Neural progenitor cell (in vitro differentiated cells): ENCODE results near the gene VPS13D. TPM values are rescaled to one million over a fixed set of nuclear protein-coding genes. Genes with fewer than 3 reads are reported as not detected.

ENCODE experiments used
- DNase-seq: peaks from one replicate; pipeline ENCODE4 v3.0.0-alpha.2; 2016; ENCODE audit warnings: low spot score
- H2AFZ ChIP-seq: fragments of 200-600 bp; sonication (generic); replicated peaks from 2 replicates; pipeline ENCODE4 v1.6.1; 2016; ENCODE audit warnings: antibody characterized with exemption
- H3F3A ChIP-seq: fragments of 200-600 bp; sonication (generic); 2 replicates; pipeline ENCODE4 v1.6.1; 2016; ENCODE audit warnings: antibody characterized with exemption, low read depth
- H3K27ac ChIP-seq: fragments of 200-600 bp; sonication (generic); 2 replicates; pipeline ENCODE4 v1.5.1; 2016; ENCODE audit warnings: mild to moderate bottlenecking
- H3K27me3 ChIP-seq: fragments of 200-600 bp; sonication (generic); 2 replicates; pipeline ENCODE4 v1.6.1; 2016; ENCODE audit warnings: mild to moderate bottlenecking, moderate library complexity
- H3K36me3 ChIP-seq: fragments of 200-600 bp; sonication (generic); 2 replicates; pipeline ENCODE4 v1.5.1; 2016
- H3K4me1 ChIP-seq: fragments of 200-600 bp; sonication (generic); 2 replicates; pipeline ENCODE4 v1.6.1; 2016; ENCODE audit warnings: mixed run types
- H3K4me2 ChIP-seq: fragments of 200-600 bp; sonication (generic); 2 replicates; pipeline ENCODE4 v1.6.1; 2016
- H3K4me3 ChIP-seq: fragments of 200-600 bp; sonication (generic); 2 replicates; pipeline ENCODE4 v1.5.1; 2016
- H3K79me2 ChIP-seq: fragments of 200-600 bp; sonication (generic); 2 replicates; pipeline ENCODE4 v1.6.1; 2016; ENCODE audit warnings: low read depth
- H3K9ac ChIP-seq: fragments of 200-600 bp; sonication (generic); 2 replicates; pipeline ENCODE4 v1.6.1; 2016
- H3K9me3 ChIP-seq: fragments of 200-600 bp; sonication (generic); 2 replicates; pipeline ENCODE4 v1.5.1; 2016; ENCODE audit warnings: low read depth
- H4K20me1 ChIP-seq: fragments of 200-600 bp; sonication (generic); 2 replicates; pipeline ENCODE4 v1.6.1; 2016; ENCODE audit warnings: low read depth
- H3K27ac Mint-ChIP-seq: 3 replicates; pipeline ENCODE4 v1.8.0; 2021; ENCODE audit warnings: mixed read lengths
- H3K27me3 Mint-ChIP-seq: 2 replicates; pipeline ENCODE4 v1.8.0; 2022; ENCODE audit warnings: low read depth, mild to moderate bottlenecking, inconsistent platforms, moderate library complexity, mixed read lengths; ENCODE audit not compliant: insufficient read depth
- H3K36me3 Mint-ChIP-seq: 3 replicates; pipeline ENCODE4 v1.8.0; 2021; ENCODE audit warnings: mixed read lengths
- H3K4me1 Mint-ChIP-seq: 3 replicates; pipeline ENCODE4 v1.8.0; 2021; ENCODE audit warnings: mixed read lengths
- H3K4me3 Mint-ChIP-seq: 3 replicates; pipeline ENCODE4 v1.8.0; 2021; ENCODE audit warnings: mild to moderate bottlenecking, moderate library complexity, mixed read lengths
- H3K9me3 Mint-ChIP-seq: 3 replicates; pipeline ENCODE4 v1.8.0; 2020; ENCODE audit warnings: mixed read lengths
- CTCF ChIP-seq: fragments of 200-600 bp; sonication (generic); IDR thresholded peaks from 2 replicates; pipeline ENCODE4 v1.5.1; 2017; ENCODE audit warnings: antibody characterized with exemption, mild to moderate bottlenecking
- EZH2 ChIP-seq: fragments of 200-600 bp; sonication (generic); IDR thresholded peaks from 2 replicates; pipeline ENCODE4 v1.6.1; 2017; ENCODE audit warnings: antibody characterized with exemption, mild to moderate bottlenecking, moderate library complexity
- EZH2phosphoT487 ChIP-seq: fragments of 200-600 bp; sonication (generic); IDR thresholded peaks from 2 replicates; pipeline ENCODE4 v1.6.1; 2017; ENCODE audit warnings: antibody characterized with exemption
- total RNA-seq: library from RNA; depleted of rRNA; stranded (reverse); fragments of >200 nt; gene quantifications from 2 replicates; pipeline ENCODE4 v1.2.3, GENCODE V29; 2015; ENCODE audit warnings: low replicate concordance

The VPS13D gene
- total RNA-seq, 1 donor from 2014 or later = 16.4 TPM

- H3F3A ChIP-seq = peaks cover 5% of the 10 kb centered on the region
- no peak overlapping the region for H3K4me3 Mint-ChIP-seq
- no peaks in the 10 kb centered on the region for H3K27me3 ChIP-seq
- peaks cover 12% of the 10 kb centered on the region for H3K9me3 ChIP-seq
- H3K36me3 Mint-ChIP-seq = peaks cover 24% of the 10 kb centered on the region
- H3K4me1 ChIP-seq = peaks cover 14% of the 10 kb centered on the region
- H3K4me3 ChIP-seq = no peak overlapping the region
- H3K79me2 ChIP-seq = no peaks in the 10 kb centered on the region
- H3K36me3 ChIP-seq = peaks cover 14% of the 10 kb centered on the region
- no peak overlapping the region for H3K27ac ChIP-seq
- H3K4me2 ChIP-seq = no peak overlapping the region
- H3K9me3 Mint-ChIP-seq = peaks cover 8% of the 10 kb centered on the region
- TF ChIP-seq EZH2phosphoT487 (no peak), EZH2 (no peak), CTCF (no peak)
- DNase-seq = no peak
- H3K27ac Mint-ChIP-seq = no peak overlapping the region
- H3K27me3 Mint-ChIP-seq = no peaks in the 10 kb centered on the region
- no peak overlapping the region for H3K9ac ChIP-seq
- H4K20me1 ChIP-seq = no peaks in the 10 kb centered on the region
- no peak overlapping the region for H2AFZ ChIP-seq
- no peaks in the 10 kb centered on the region for H3K4me1 Mint-ChIP-seq
Measured at GRCh38 chr1:12411747-12412146, 181.9 kb downstream of the VPS13D start.

DNA sequence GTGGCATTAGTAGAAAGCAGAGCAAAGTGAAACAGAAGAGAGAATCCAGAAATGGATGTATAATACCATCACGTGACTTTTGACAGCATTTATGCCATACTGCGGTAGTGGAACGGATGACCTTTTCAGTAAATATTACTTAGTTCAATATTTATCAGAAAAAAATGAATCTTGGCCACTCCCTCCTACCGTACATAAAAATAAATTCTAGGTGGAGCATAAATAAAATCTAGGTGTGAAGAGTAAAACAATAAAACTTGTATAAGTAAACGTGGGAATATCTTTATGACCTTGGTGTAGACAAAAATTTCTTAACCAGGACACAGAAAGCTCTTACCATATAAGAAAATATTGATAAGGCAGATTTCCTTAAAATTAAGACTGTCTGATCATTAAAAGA lies 182.6 kb downstream of the VPS13D start:
- Mint-ChIP-seq H3K27ac (no peak overlapping the region), H3K4me3 (no peak overlapping the region), H3K36me3 (peaks cover 30% of the 10 kb centered on the region), H3K9me3 (peaks cover 8% of the 10 kb centered on the region), H3K27me3 (no peaks in the 10 kb centered on the region), H3K4me1 (no peaks in the 10 kb centered on the region)
- no peaks in the 10 kb centered on the region for H3F3A ChIP-seq
- no peak overlapping the region for H3K27ac ChIP-seq
- DNase-seq = no peak
- H3K27me3 ChIP-seq = no peaks in the 10 kb centered on the region
- H3K4me1 ChIP-seq = peaks cover 7% of the 10 kb centered on the region
- peaks cover 12% of the 10 kb centered on the region for H3K9me3 ChIP-seq
- H3K4me3 ChIP-seq = no peak overlapping the region
- no peak overlapping the region for H2AFZ ChIP-seq
- H3K4me2 ChIP-seq = no peak overlapping the region
- H3K9ac ChIP-seq = no peak overlapping the region
- no peak for TF ChIP-seq EZH2
- TF ChIP-seq CTCF = no peak
- TF ChIP-seq EZH2phosphoT487 = no peak
- no peaks in the 10 kb centered on the region for H3K79me2 ChIP-seq
- H4K20me1 ChIP-seq = no peaks in the 10 kb centered on the region
- peaks cover 14% of the 10 kb centered on the region for H3K36me3 ChIP-seq

- Histone ChIP-seq H2AFZ (no peak overlapping the region), H3F3A (no peaks in the 10 kb centered on the region), H3K4me2 (no peak overlapping the region), H3K4me3 (no peak overlapping the region), H3K27ac (no peak overlapping the region), H3K9ac (no peak overlapping the region), H3K4me1 (no peaks in the 10 kb centered on the region), H3K9me3 (peaks cover 12% of the 10 kb centered on the region), H3K27me3 (no peaks in the 10 kb centered on the region), H3K79me2 (no peaks in the 10 kb centered on the region), H3K36me3 (peaks cover 14% of the 10 kb centered on the region), H4K20me1 (no peaks in the 10 kb centered on the region)
- Mint-ChIP-seq H3K4me1 (peaks cover 5% of the 10 kb centered on the region), H3K36me3 (peaks cover 32% of the 10 kb centered on the region), H3K27ac (no peak overlapping the region), H3K27me3 (no peaks in the 10 kb centered on the region), H3K9me3 (peaks cover 8% of the 10 kb centered on the region), H3K4me3 (no peak overlapping the region)
- no peak for TF ChIP-seq EZH2
- no peak for TF ChIP-seq EZH2phosphoT487
- TF ChIP-seq CTCF = no peak
- no peak for DNase-seq
Measured at GRCh38 chr1:12413664-12414410, 184.0 kb downstream of the VPS13D start.
